HG03097 (cell line): ENCODE data around the gene IGLON5.

Experiments used
- ATAC-seq: cut with Tn5 transposase; IDR thresholded peaks from one replicate; pipeline ENCODE4 v1.9.1; 2021; ENCODE audit not compliant: unreplicated experiment, low FRiP score

The IGLON5 gene

GRCh38 chr19:51311351-51312257 is at the start of gene IGLON5:
IGLON5 (plus strand) TSS chr19:51311644; CDS start chr19:51311848, 204 bp downstream.
- ATAC-seq: no peak

GRCh38 chr19:51263808-51264207 is 47.6 kb upstream of the IGLON5 start:
- no peak for ATAC-seq

- ATAC-seq: no peak
Measured at GRCh38 chr19:51271067-51271466, 40.4 kb upstream of the IGLON5 start.

- no peak for ATAC-seq
Measured at GRCh38 chr19:51272183-51272810, 39.1 kb upstream of the IGLON5 start.

- no peak for ATAC-seq
Measured at GRCh38 chr19:51274049-51274770, 37.2 kb upstream of the IGLON5 start.

- ATAC-seq: no peak
Measured at GRCh38 chr19:51277112-51277511, 34.3 kb upstream of the IGLON5 start.

GRCh38 chr19:51282335-51282734 is 29.1 kb upstream of the IGLON5 start:
- ATAC-seq: no peak

DNA sequence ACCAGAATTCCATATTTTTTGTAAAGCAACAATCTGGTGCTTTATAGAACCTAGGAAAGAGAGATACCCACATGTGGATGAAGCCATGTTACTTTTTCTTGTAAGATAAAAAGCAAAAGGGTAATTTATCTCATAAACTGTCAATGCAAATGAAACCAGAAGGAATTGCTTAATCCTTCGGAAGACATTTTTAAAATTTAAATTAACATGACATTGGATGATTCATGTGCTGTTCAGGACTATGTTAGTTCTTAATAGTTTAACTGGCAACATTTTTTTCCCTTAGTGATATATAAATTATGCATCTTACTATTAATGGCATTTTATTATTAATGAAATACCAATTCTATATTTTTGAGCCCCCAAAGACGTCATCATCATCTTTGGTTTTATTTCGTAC is 25.8 kb upstream of the IGLON5 start:
- ATAC-seq: no peak

GRCh38 chr19:51289635-51290034 is 21.8 kb upstream of the IGLON5 start:
- ATAC-seq: no peak

DNA sequence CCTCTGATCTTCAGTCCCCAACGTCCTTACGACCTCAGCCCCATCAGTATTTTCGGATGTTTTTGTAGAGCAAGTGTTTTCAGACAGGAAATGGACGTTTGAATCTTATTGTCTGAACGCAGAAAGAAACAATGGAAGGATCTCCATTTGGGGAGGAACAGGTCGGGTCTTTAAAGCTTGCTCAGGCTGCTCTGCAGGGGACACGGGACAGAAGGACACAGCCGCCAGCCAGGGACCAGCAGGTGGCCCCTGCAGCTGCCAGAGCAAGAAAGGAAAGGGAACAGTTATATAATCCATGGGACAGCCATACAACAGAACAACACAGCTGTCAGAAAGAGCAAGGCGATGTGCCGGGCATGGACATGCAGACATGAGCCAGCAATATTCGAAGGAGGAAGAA is 18.5 kb upstream of the IGLON5 start:
- no peak for ATAC-seq

GRCh38 chr19:51293571-51294210 is 17.8 kb upstream of the IGLON5 start:
- ATAC-seq: no peak

- no peak for ATAC-seq
Measured at GRCh38 chr19:51294211-51294976, 17.1 kb upstream of the IGLON5 start.

GRCh38 chr19:51294977-51295375 is 16.5 kb upstream of the IGLON5 start:
- no peak for ATAC-seq

DNA sequence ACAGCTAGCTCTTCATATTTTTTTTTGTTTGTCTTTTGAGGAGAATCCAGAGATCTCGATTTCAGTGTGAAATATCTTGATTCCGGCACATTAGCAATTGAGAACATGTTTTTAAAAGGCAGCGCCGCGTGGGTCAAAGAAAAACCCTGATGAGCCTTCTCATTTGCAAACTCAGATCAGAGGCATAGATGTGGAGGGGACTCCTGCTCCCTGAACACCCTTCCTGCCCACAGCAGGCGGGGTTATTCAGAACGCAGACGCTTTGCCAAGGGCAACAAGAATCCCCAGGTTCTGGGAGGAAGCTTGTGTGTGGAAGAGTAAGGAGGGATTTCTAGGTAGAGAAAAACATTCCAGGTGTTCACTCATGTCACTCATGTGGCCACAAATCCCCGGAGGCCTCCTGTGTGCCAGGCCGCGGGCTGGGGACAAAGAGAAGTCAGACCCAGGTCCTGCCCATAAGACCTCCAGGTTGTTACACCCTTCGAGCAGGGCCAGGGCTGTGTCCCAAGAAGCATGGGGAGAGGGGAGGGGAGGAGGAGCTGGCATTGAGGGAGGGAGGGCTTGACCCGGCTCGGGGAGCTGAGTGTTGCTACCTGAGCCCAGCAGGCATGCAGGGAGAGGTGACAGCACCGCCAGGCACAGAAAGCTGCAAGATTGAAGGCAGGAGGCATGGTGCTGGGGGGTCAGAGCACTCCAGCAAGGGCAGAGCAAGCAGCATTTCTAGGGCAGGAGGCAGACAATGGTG is 15.9 kb upstream of the IGLON5 start:
- no peak for ATAC-seq

DNA sequence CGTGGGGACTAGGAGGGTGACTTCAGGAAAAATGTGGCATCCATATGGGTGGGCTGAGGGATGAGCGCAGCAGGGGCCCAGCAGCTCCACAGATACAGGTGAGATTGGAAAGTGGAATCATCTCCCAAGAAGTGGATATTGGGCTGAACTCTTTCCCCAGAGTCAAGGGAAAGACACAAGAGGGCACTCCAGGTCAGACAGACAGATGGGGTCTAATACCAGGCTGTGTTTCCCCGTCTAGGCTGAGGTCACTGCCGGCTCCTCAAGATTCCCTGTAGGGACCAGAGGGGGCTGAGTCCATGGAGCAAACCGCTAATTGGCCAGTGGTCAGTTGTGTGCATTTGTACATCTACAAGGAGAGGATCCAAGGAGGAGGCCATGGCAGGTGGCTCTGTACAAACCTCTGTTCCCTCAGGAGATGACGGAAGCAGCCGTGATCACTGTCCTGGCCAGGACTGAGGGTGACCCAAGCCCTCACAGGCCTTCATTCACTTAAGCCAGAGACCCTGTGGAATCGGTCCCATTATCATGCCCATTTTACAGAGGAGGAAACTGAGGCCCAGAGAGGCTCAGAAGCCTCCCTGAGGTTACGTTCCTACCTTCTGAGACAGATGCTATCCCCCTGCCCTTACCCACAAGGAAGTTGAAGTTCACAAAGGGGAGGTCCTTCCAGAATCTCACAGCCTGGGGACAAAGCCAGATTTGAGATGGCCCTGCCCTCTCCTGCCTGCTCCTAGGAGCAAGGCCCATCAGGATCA is 14.9 kb upstream of the IGLON5 start:
- ATAC-seq: no peak

GRCh38 chr19:51297406-51297805 is 14.0 kb upstream of the IGLON5 start:
- ATAC-seq: no peak

GRCh38 chr19:51301266-51301665 is 10.2 kb upstream of the IGLON5 start:
- no peak for ATAC-seq

DNA sequence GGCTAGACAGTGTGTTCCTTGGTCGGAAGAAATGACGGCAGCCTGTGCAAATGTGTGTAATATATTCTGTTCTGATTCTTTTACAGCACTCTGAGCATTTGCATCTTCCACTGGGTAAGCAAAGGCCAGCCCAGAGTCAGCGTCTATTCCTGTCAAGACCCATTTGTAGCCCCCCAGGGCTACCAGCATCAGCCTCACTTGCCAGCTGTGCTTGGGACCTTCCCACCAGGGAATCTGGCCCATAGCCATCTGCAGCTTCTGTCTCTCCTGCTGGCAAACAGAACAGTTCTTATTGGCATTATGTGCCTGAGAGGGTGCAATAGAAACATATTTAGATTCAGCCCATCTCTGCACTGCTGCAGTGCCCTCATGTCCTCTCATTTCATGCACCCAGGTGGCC is 6.0 kb upstream of the IGLON5 start:
- no peak for ATAC-seq

DNA sequence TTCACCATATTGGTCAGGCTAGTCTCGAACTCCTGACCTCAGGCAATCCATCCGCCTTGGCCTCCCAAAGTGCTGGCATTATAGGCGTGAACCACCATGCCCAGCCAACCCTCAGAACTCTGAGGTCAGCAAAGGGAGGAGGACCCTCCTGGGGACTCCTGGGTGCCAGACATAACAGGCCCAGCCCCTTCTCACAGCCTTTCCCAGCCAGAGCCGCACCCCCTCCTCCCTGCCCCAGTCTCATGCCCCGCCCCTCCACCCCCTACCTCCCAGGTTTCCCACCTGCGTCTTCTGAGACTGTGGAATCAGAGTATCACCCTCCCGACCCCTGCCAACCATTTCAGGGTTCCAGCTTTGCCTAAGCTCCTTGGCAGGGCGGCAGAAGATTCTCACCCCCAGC is 5.2 kb downstream of the IGLON5 start:
- ATAC-seq: no peak
